T follicular helper cell (primary cell): Measurements from ENCODE around the gene LSM12.

ENCODE experiments used
- DNase-seq: peaks from one replicate; pipeline ENCODE4 v3.0.0-alpha.2; 2020; ENCODE audit warnings: low read depth

Gene LSM12

DNA sequence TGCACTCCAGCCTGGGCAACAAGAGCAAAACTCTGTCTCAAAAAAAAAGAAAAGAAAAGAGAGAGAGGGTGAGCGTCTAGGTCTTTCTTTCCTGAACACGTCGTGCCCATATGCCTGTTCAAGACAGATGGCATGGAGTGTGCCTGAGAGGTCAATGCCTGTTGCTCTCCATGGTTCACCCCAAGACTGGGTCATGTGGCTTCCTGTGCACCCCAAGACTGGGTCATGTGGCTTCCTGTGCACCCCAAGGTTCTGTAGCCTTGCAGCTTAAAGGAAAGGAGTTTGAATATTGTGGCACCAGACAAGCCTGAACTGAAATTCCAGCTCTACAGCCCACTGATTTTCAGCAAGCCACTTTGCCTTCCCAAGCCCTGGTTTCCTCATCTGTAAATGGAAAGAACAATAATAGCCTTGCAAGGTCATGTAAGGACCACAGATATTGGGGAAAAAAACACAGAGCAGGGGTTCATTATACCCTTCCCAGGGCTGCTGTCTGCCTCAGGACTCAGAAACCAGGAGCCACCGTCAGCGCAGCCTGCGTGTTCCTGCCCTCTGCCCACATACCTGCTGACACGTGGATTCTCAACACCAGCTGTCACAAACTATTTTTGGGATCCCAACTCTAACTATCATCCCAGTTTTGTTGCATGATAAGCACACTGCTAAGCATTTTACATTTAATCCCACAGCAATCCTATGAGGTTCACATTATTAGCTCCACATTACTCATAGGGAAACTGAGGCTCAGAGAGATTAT lies 80.1 kb downstream of the LSM12 start:
- no peak for DNase-seq

DNA sequence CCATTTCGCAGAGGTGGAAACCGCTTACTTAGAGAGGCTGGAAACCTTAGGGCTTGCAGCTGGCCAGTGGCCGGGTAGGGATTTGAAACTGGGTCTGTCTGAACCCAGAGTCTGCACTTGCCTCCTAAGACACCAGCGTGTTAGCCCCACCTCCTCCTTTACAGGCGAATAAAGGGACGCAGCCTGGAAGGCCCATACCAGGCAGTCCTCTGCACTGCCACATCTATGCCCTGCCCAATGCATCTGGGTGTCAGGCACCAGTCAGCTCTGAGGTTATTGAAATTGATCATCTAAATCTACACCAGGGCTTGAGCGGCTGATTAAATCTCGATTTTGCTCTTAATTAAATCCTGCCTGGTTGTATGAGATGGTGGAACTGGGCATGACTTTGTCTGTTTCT lies 82.0 kb downstream of the LSM12 start:
- no peak for DNase-seq
